IMR-90 (cell line): ENCODE data around the gene HMOX2.

ENCODE experiments used
- BHLHE40 ChIP-seq: fragments of 150-350 bp; IDR thresholded peaks from 2 replicates; pipeline ENCODE4 v1.6.1; 2016; ENCODE audit warnings: mild to moderate bottlenecking, low read depth, low read length
- CHD1 ChIP-seq: IDR thresholded peaks from 2 replicates; pipeline ENCODE4 v1.6.1; 2012; ENCODE audit warnings: low read depth, low read length, improper control_type of control experiment
- MXI1 ChIP-seq: IDR thresholded peaks from 2 replicates; pipeline ENCODE4 v1.6.1; 2012; ENCODE audit warnings: low read depth, mild to moderate bottlenecking, low read length, moderate library complexity, borderline replicate concordance
- POLR2A ChIP-seq: IDR thresholded peaks from 2 replicates; pipeline ENCODE4 v1.6.1; 2012; ENCODE audit warnings: mild to moderate bottlenecking, low read depth, low read length
- SMC3 ChIP-seq: fragments of 150-350 bp; IDR thresholded peaks from 2 replicates; pipeline ENCODE4 v1.6.1; 2016; ENCODE audit warnings: low read depth, mild to moderate bottlenecking, antibody characterized with exemption, low read length, moderate library complexity
- TF ChIP-seq, protein P1 (sequence below): conservative IDR thresholded peaks from 2 replicates; pipeline ENCODE4 v1.5.1; 2012; ENCODE audit warnings: mild to moderate bottlenecking, low read depth, low read length, improper control_type of control experiment

DNA sequence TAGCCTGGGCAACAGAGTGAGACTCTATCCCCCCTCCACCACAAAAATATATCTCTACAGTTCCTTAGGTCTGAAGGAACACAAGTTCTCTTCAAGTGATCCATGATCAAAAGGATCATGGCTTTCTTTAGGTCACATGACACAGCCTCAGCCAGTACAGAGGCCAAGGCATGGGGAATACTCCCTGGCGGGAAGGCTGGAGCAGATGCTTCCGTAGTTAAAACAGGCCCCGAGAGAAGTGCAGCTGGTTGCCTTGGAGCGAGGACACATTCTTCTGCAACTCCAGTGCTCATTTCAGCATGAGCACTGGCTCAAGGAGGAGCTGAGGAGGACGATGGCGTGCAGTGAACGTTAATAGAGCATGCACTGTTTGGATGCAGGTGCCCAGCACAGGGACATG, 48.9 kb downstream of the HMOX2 start:
- TF ChIP-seq CHD1 (no peak), POLR2A (no peak), SMC3 (no peak), MXI1 (no peak), BHLHE40 (no peak)
- TF ChIP-seq, protein P1, sequence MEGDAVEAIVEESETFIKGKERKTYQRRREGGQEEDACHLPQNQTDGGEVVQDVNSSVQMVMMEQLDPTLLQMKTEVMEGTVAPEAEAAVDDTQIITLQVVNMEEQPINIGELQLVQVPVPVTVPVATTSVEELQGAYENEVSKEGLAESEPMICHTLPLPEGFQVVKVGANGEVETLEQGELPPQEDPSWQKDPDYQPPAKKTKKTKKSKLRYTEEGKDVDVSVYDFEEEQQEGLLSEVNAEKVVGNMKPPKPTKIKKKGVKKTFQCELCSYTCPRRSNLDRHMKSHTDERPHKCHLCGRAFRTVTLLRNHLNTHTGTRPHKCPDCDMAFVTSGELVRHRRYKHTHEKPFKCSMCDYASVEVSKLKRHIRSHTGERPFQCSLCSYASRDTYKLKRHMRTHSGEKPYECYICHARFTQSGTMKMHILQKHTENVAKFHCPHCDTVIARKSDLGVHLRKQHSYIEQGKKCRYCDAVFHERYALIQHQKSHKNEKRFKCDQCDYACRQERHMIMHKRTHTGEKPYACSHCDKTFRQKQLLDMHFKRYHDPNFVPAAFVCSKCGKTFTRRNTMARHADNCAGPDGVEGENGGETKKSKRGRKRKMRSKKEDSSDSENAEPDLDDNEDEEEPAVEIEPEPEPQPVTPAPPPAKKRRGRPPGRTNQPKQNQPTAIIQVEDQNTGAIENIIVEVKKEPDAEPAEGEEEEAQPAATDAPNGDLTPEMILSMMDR = no peak
